HepG2 (cell line): ENCODE data around the gene TSGA10. TPM values are rescaled to one million over a fixed set of nuclear protein-coding genes. Genes with fewer than 3 reads are reported as not detected.

Experiments
- CCAR2 ChIP-seq: fragments of 200-400 bp; formaldehyde crosslinking; optimal IDR thresholded peaks from 2 replicates; pipeline ENCODE3; 2018; ENCODE audit warnings: low read depth, mild to moderate bottlenecking, low read length, moderate library complexity
- EP300 ChIP-seq, 3 experiments: sonication (generic) in 1 of 3; formaldehyde crosslinking in 1 of 3; IDR thresholded peaks; 2 replicates each; pipeline versions ENCODE4 v1.5.1 to v1.6.1; 2011 to 2020; ENCODE audit warnings: low read depth in 2 of 3, low read length in 2 of 3, borderline replicate concordance in 1 of 3, improper control_type of control experiment in 1 of 3, mild to moderate bottlenecking in 1 of 3, missing genetic modification reagents in 1 of 3, moderate library complexity in 1 of 3
- ERF ChIP-seq: IDR thresholded peaks from 2 replicates; pipeline ENCODE4 v1.6.1; 2018; ENCODE audit warnings: missing biosample characterization, missing genetic modification reagents
- FOXA1 ChIP-seq, 2 experiments: fragments of 450-650 bp in 1 of 2; sonication (generic) in 1 of 2; formaldehyde crosslinking in 1 of 2; IDR thresholded peaks; 2 replicates each; pipeline versions ENCODE4 v1.4.0 to v1.6.1; 2016 to 2020; ENCODE audit warnings: missing genetic modification reagents in 1 of 2
- FOXJ3 ChIP-seq: sonication (generic); formaldehyde crosslinking; IDR thresholded peaks from 2 replicates; pipeline ENCODE4 v1.4.0; 2020; ENCODE audit warnings: missing genetic modification reagents, mild to moderate bottlenecking, borderline replicate concordance
- GTF3A ChIP-seq: sonication (generic); formaldehyde crosslinking; conservative IDR thresholded peaks from 2 replicates; pipeline ENCODE4 v1.4.0; 2020; ENCODE audit warnings: mild to moderate bottlenecking, missing genetic modification reagents
- MAZ ChIP-seq, 2 experiments: sonication (generic) in 1 of 2; formaldehyde crosslinking in 1 of 2; IDR thresholded peaks; 2 replicates each; pipeline versions ENCODE4 v1.5.0 to v1.6.1; 2012 to 2020; ENCODE audit warnings: low read depth in 2 of 2, mild to moderate bottlenecking in 2 of 2, borderline replicate concordance in 1 of 2, improper control_type of control experiment in 1 of 2, low read length in 1 of 2, missing genetic modification reagents in 1 of 2, moderate library complexity in 1 of 2
- NONO ChIP-seq, 2 experiments: fragments of 450-650 bp in 1 of 2; sonication (generic) in 1 of 2; formaldehyde crosslinking in 1 of 2; IDR thresholded peaks in 1 of 2; conservative IDR thresholded peaks in 1 of 2; 2 replicates each; pipeline versions ENCODE4 v1.6.1 to v1.8.0; 2017 to 2022; ENCODE audit warnings: mild to moderate bottlenecking in 1 of 2, missing genetic modification reagents in 1 of 2, moderate library complexity in 1 of 2
- NR2F6 ChIP-seq, 2 experiments: IDR thresholded peaks; 2 replicates each; pipeline ENCODE4 v1.6.1; 2016; ENCODE audit warnings: antibody characterized with exemption in 1 of 2, mild to moderate bottlenecking in 1 of 2
- SALL1 ChIP-seq: sonication (generic); formaldehyde crosslinking; IDR thresholded peaks from 2 replicates; pipeline ENCODE4 v1.8.0; 2022; ENCODE audit warnings: mild to moderate bottlenecking, missing genetic modification reagents
- TBP ChIP-seq: sonication (generic); formaldehyde crosslinking; IDR thresholded peaks from 2 replicates; pipeline ENCODE4 v1.5.0; 2020; ENCODE audit warnings: missing genetic modification reagents
- TEAD3 ChIP-seq: optimal IDR thresholded peaks from 2 replicates; pipeline ENCODE3; 2016; ENCODE audit warnings: borderline replicate concordance
- THAP11 ChIP-seq: IDR thresholded peaks from 2 replicates; pipeline ENCODE4 v1.6.1; 2016; ENCODE audit warnings: missing biosample characterization, missing genetic modification reagents
- ZBTB1 ChIP-seq: sonication (generic); formaldehyde crosslinking; IDR thresholded peaks from 2 replicates; pipeline ENCODE4 v1.4.0; 2020; ENCODE audit warnings: missing genetic modification reagents, borderline replicate concordance
- ZNF296 ChIP-seq: sonication (generic); formaldehyde crosslinking; conservative IDR thresholded peaks from 2 replicates; pipeline ENCODE4 v1.5.0; 2020; ENCODE audit warnings: mild to moderate bottlenecking, missing genetic modification reagents
- polyA plus RNA-seq, 8 experiments: library from polyadenylated mRNA; depleted of rRNA in 3 of 8; stranded (reverse) in 7 of 8; unstranded in 1 of 8; fragments of >200 nt; fragmentation: Illumina TruSeq in 4 of 8; extraction: Trizol in 4 of 8; gene quantifications; 2 replicates each; pipeline versions ENCODE4 v1.2.1 to v1.2.3, GENCODE V29; 2011 to 2016; ENCODE audit warnings: low read depth in 4 of 8, missing spikeins in 1 of 8, mixed read lengths in 1 of 8; ENCODE audit not compliant: insufficient read depth in 1 of 8
- total RNA-seq, 5 experiments: library from RNA; depleted of rRNA; stranded (reverse); fragments of >200 nt; fragmentation: Illumina TruSeq; extraction: Trizol; gene quantifications; 2 replicates each; pipeline ENCODE4 v1.2.3, GENCODE V29; 2016; ENCODE audit warnings: low read depth in 1 of 5
- TF ChIP-seq, protein P1 (sequence below): sonication (generic); formaldehyde crosslinking; IDR thresholded peaks from 2 replicates; pipeline ENCODE4 v1.5.1; 2020; ENCODE audit warnings: mild to moderate bottlenecking, moderate library complexity, missing genetic modification reagents
- TF ChIP-seq, protein P2 (sequence below): sonication (generic); formaldehyde crosslinking; conservative IDR thresholded peaks from 2 replicates; pipeline ENCODE4 v1.4.0; 2020; ENCODE audit warnings: missing genetic modification reagents
- TF ChIP-seq, protein P3 (sequence below): IDR thresholded peaks from 2 replicates; pipeline ENCODE4 v1.6.1; 2016
- TF ChIP-seq, protein P4 (sequence below): IDR thresholded peaks from 2 replicates; pipeline ENCODE4 v1.6.1; 2016; ENCODE audit warnings: low read depth, control low read depth

The TSGA10 gene
- total and polyA plus RNA-seq, 2 of the 13 experiments (the other 11 are each of a cell fraction or from before 2014, with no cell fraction given): 4.7 to 13.1 TPM

DNA sequence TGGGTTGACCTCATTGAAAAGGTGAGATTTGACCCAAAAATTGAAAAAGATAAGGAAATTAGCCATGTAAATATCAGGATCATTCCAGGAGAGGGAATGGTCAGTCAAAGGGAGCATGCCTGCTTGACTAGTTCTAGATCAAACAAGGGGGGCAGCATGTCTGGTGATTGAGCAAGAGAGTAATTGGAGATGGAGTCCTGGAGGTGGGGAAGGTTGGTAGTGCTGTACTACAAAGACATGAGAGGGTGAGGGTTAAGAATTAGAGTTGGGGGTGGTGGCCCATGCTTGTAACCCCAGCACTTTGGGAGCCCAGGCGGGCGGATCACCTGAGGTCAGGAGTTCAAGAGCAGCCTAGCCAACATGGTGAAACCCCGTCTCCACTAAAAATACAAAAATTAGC is 28.3 kb upstream of the TSGA10 start (continued):
- TF ChIP-seq, protein P1, sequence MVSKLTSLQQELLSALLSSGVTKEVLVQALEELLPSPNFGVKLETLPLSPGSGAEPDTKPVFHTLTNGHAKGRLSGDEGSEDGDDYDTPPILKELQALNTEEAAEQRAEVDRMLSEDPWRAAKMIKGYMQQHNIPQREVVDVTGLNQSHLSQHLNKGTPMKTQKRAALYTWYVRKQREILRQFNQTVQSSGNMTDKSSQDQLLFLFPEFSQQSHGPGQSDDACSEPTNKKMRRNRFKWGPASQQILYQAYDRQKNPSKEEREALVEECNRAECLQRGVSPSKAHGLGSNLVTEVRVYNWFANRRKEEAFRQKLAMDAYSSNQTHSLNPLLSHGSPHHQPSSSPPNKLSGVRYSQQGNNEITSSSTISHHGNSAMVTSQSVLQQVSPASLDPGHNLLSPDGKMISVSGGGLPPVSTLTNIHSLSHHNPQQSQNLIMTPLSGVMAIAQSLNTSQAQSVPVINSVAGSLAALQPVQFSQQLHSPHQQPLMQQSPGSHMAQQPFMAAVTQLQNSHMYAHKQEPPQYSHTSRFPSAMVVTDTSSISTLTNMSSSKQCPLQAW (CRISPR knock-in tag): no peak
- TF ChIP-seq, protein P2, sequence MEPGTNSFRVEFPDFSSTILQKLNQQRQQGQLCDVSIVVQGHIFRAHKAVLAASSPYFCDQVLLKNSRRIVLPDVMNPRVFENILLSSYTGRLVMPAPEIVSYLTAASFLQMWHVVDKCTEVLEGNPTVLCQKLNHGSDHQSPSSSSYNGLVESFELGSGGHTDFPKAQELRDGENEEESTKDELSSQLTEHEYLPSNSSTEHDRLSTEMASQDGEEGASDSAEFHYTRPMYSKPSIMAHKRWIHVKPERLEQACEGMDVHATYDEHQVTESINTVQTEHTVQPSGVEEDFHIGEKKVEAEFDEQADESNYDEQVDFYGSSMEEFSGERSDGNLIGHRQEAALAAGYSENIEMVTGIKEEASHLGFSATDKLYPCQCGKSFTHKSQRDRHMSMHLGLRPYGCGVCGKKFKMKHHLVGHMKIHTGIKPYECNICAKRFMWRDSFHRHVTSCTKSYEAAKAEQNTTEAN (CRISPR knock-in tag): no peak
- TF ChIP-seq FOXJ3 (CRISPR knock-in tag) (0 out of 2 replicates have a peak, but pooled peaks have one; percentile 43), ZBTB1 (CRISPR knock-in tag) (no peak), GTF3A (CRISPR knock-in tag) (0 out of 2 replicates have a peak, but pooled peaks have one; percentile 29), FOXA1 (IDR thresholded peaks at IDR 0.05) (no peak), FOXA1 (CRISPR knock-in tag; IDR thresholded peaks at IDR 0.05) (peak; percentile 56), MAZ (IDR thresholded peaks at IDR 0.05; ENCODE audit: borderline replicate concordance, low read depth, low read length) (no peak), MAZ (CRISPR knock-in tag; IDR thresholded peaks at IDR 0.05; ENCODE audit: low read depth) (peak; percentile 57; the same call in 1 of the 2 replicates), THAP11 (CRISPR knock-in tag) (0 out of 2 replicates have a peak, but pooled peaks have one; percentile 15), CCAR2 (no peak), SALL1 (peak; percentile 68), NR2F6 (IDR thresholded peaks at IDR 0.05) (no peak; the same call in 1 of the 2 replicates), NR2F6 (CRISPR knock-in tag; IDR thresholded peaks at IDR 0.05) (0 out of 2 replicates have a peak, but pooled peaks have one; percentile 12), NONO (IDR thresholded peaks at IDR 0.05) (no peak), NONO (CRISPR knock-in tag; conservative IDR thresholded peaks at IDR 0.05) (peak; percentile 81), TEAD3 (peak; percentile 75), ZNF296 (CRISPR knock-in tag) (no peak), EP300 (IDR thresholded peaks at IDR 0.05; ENCODE audit: low read depth in 2 of 2, low read length in 2 of 2) (peak in 1 of 2 experiments; percentile 60; a peak in 1 of 4 replicates), EP300 (CRISPR knock-in tag; IDR thresholded peaks at IDR 0.05; ENCODE audit: borderline replicate concordance) (no peak), ERF (CRISPR knock-in tag) (0 out of 2 replicates have a peak, but pooled peaks have one; percentile 1), TBP (no peak)
- TF ChIP-seq, protein P3, sequence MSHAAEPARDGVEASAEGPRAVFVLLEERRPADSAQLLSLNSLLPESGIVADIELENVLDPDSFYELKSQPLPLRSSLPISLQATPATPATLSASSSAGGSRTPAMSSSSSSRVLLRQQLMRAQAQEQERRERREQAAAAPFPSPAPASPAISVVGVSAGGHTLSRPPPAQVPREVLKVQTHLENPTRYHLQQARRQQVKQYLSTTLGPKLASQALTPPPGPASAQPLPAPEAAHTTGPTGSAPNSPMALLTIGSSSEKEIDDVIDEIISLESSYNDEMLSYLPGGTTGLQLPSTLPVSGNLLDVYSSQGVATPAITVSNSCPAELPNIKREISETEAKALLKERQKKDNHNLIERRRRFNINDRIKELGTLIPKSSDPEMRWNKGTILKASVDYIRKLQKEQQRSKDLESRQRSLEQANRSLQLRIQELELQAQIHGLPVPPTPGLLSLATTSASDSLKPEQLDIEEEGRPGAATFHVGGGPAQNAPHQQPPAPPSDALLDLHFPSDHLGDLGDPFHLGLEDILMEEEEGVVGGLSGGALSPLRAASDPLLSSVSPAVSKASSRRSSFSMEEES (CRISPR knock-in tag): no peak
- TF ChIP-seq, protein P4, sequence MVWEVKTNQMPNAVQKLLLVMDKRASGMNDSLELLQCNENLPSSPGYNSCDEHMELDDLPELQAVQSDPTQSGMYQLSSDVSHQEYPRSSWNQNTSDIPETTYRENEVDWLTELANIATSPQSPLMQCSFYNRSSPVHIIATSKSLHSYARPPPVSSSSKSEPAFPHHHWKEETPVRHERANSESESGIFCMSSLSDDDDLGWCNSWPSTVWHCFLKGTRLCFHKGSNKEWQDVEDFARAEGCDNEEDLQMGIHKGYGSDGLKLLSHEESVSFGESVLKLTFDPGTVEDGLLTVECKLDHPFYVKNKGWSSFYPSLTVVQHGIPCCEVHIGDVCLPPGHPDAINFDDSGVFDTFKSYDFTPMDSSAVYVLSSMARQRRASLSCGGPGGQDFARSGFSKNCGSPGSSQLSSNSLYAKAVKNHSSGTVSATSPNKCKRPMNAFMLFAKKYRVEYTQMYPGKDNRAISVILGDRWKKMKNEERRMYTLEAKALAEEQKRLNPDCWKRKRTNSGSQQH (CRISPR knock-in tag): 0 out of 2 replicates have a peak, but pooled peaks have one; percentile 61
